HepG2 (cell line): Measurements from ENCODE around the gene GSTT2. TPM values are rescaled to one million over a fixed set of nuclear protein-coding genes. Genes with fewer than 3 reads are reported as not detected.

ENCODE experiments used
- DNMT1 ChIP-seq: sonication (generic); formaldehyde crosslinking; IDR thresholded peaks from 2 replicates; pipeline ENCODE4 v1.5.1; 2020; ENCODE audit warnings: mild to moderate bottlenecking, missing genetic modification reagents
- EZH2 ChIP-seq: conservative IDR thresholded peaks from 2 replicates; pipeline ENCODE4 v1.6.1; 2012; ENCODE audit warnings: mild to moderate bottlenecking, low read depth, low read length, moderate library complexity
- FOXP1 ChIP-seq, 2 experiments: fragments of 450-650 bp in 1 of 2; IDR thresholded peaks; 2 replicates each; pipeline ENCODE4 v1.6.1; 2017 to 2018; ENCODE audit warnings: antibody characterized with exemption in 1 of 2
- GPBP1L1 ChIP-seq: sonication (generic); formaldehyde crosslinking; IDR thresholded peaks from 2 replicates; pipeline ENCODE4 v1.5.0; 2020; ENCODE audit warnings: mild to moderate bottlenecking, missing genetic modification reagents
- GRHL1 ChIP-seq: sonication (generic); formaldehyde crosslinking; conservative IDR thresholded peaks from 2 replicates; pipeline ENCODE4 v1.8.0; 2022; ENCODE audit warnings: missing genetic modification reagents
- HCFC1 ChIP-seq: fragments of 150-350 bp; IDR thresholded peaks from 2 replicates; pipeline ENCODE4 v1.6.1; 2014; ENCODE audit warnings: low read depth, low read length
- HNRNPL ChIP-seq: fragments of 200-400 bp; formaldehyde crosslinking; IDR thresholded peaks from 2 replicates; pipeline ENCODE4 v1.6.1; 2017; ENCODE audit warnings: mild to moderate bottlenecking, low read depth, low read length
- HNRNPLL ChIP-seq: fragments of 200-400 bp; formaldehyde crosslinking; IDR thresholded peaks from 2 replicates; pipeline ENCODE4 v1.6.1; 2017; ENCODE audit warnings: mild to moderate bottlenecking, low read depth, low read length; ENCODE audit not compliant: poor library complexity, severe bottlenecking
- MAX ChIP-seq: IDR thresholded peaks from 2 replicates; pipeline ENCODE4 v1.6.1; 2012; ENCODE audit warnings: inconsistent platforms
- NONO ChIP-seq, 2 experiments: fragments of 450-650 bp in 1 of 2; sonication (generic) in 1 of 2; formaldehyde crosslinking in 1 of 2; IDR thresholded peaks in 1 of 2; conservative IDR thresholded peaks in 1 of 2; 2 replicates each; pipeline versions ENCODE4 v1.6.1 to v1.8.0; 2017 to 2022; ENCODE audit warnings: mild to moderate bottlenecking in 1 of 2, missing genetic modification reagents in 1 of 2, moderate library complexity in 1 of 2
- NRL ChIP-seq: sonication (generic); formaldehyde crosslinking; IDR thresholded peaks from 2 replicates; pipeline ENCODE4 v1.5.0; 2020; ENCODE audit warnings: missing genetic modification reagents, mild to moderate bottlenecking, moderate library complexity, borderline replicate concordance
- SNAPC5 ChIP-seq: sonication (generic); formaldehyde crosslinking; IDR thresholded peaks from 2 replicates; pipeline ENCODE4 v1.8.1; 2023; ENCODE audit warnings: mild to moderate bottlenecking, missing genetic modification reagents, borderline replicate concordance
- SRSF4 ChIP-seq: fragments of 200-400 bp; formaldehyde crosslinking; IDR thresholded peaks from one replicate; pipeline ENCODE4 v1.6.1; 2018; ENCODE audit warnings: mild to moderate bottlenecking, low read depth, low read length, moderate library complexity; ENCODE audit not compliant: poor library complexity, severe bottlenecking
- SSRP1 ChIP-seq: IDR thresholded peaks from 2 replicates; pipeline ENCODE4 v1.6.1; 2016; ENCODE audit warnings: control low read depth
- ZFP1 ChIP-seq: IDR thresholded peaks from 2 replicates; pipeline ENCODE4 v1.6.1; 2016
- ZNF234 ChIP-seq: sonication (generic); formaldehyde crosslinking; conservative IDR thresholded peaks from 2 replicates; pipeline ENCODE4 v1.5.1; 2020; ENCODE audit warnings: mild to moderate bottlenecking, missing genetic modification reagents
- ZNF251 ChIP-seq: sonication (generic); formaldehyde crosslinking; IDR thresholded peaks from 2 replicates; pipeline ENCODE4 v1.9.0; 2021; ENCODE audit warnings: mild to moderate bottlenecking, missing genetic modification reagents
- ZNF382 ChIP-seq: sonication (generic); formaldehyde crosslinking; IDR thresholded peaks from 2 replicates; pipeline ENCODE4 v1.5.0; 2020; ENCODE audit warnings: missing genetic modification reagents, mild to moderate bottlenecking, borderline replicate concordance
- ZNF460 ChIP-seq: sonication (generic); formaldehyde crosslinking; IDR thresholded peaks from 2 replicates; pipeline ENCODE4 v1.5.1; 2020; ENCODE audit warnings: missing genetic modification reagents, mild to moderate bottlenecking, borderline replicate concordance
- ZNF784 ChIP-seq: sonication (generic); formaldehyde crosslinking; IDR thresholded peaks from 2 replicates; pipeline ENCODE4 v1.5.1; 2020; ENCODE audit warnings: missing genetic modification reagents, mild to moderate bottlenecking, borderline replicate concordance
- ZNF792 ChIP-seq: IDR thresholded peaks from 2 replicates; pipeline ENCODE4 v1.6.1; 2016
- ZNF841 ChIP-seq: sonication (generic); formaldehyde crosslinking; IDR thresholded peaks from 2 replicates; pipeline ENCODE4 v1.8.1; 2023; ENCODE audit warnings: missing genetic modification reagents, borderline replicate concordance
- ZSCAN29 ChIP-seq: sonication (generic); formaldehyde crosslinking; conservative IDR thresholded peaks from 2 replicates; pipeline ENCODE4 v1.4.0; 2020; ENCODE audit warnings: mild to moderate bottlenecking, missing genetic modification reagents
- polyA plus RNA-seq, 8 experiments: library from polyadenylated mRNA; depleted of rRNA in 3 of 8; stranded (reverse) in 7 of 8; unstranded in 1 of 8; fragments of >200 nt; fragmentation: Illumina TruSeq in 4 of 8; extraction: Trizol in 4 of 8; gene quantifications; 2 replicates each; pipeline versions ENCODE4 v1.2.1 to v1.2.3, GENCODE V29; 2011 to 2016; ENCODE audit warnings: low read depth in 4 of 8, missing spikeins in 1 of 8, mixed read lengths in 1 of 8; ENCODE audit not compliant: insufficient read depth in 1 of 8
- total RNA-seq, 5 experiments: library from RNA; depleted of rRNA; stranded (reverse); fragments of >200 nt; fragmentation: Illumina TruSeq; extraction: Trizol; gene quantifications; 2 replicates each; pipeline ENCODE4 v1.2.3, GENCODE V29; 2016; ENCODE audit warnings: low read depth in 1 of 5

GSTT2 gene
- total and polyA plus RNA-seq, 2 of the 13 experiments (the other 11 are each of a cell fraction or from before 2014, with no cell fraction given) = not detected

- TF ChIP-seq ZNF841 (CRISPR knock-in tag) (no peak; the same call in 1 of the 2 replicates), NONO (IDR thresholded peaks at IDR 0.05) (no peak), NONO (CRISPR knock-in tag; conservative IDR thresholded peaks at IDR 0.05) (peak; percentile 11; the same call in 1 of the 2 replicates), HCFC1 (no peak), HNRNPLL (no peak), ZNF234 (CRISPR knock-in tag) (no peak), ZNF784 (CRISPR knock-in tag) (no peak), ZNF382 (no peak), FOXP1 (IDR thresholded peaks at IDR 0.05) (no peak), FOXP1 (CRISPR knock-in tag; IDR thresholded peaks at IDR 0.05) (no peak), SRSF4 (no peak), GPBP1L1 (no peak), HNRNPL (peak; percentile 66), ZNF251 (CRISPR knock-in tag) (no peak), SNAPC5 (CRISPR knock-in tag) (no peak), NRL (CRISPR knock-in tag) (no peak), MAX (peak; percentile 41; the same call in 1 of the 2 replicates), ZFP1 (CRISPR knock-in tag) (no peak), DNMT1 (no peak), ZNF792 (no peak), ZSCAN29 (CRISPR knock-in tag) (no peak), EZH2 (no peak), SSRP1 (no peak; the same call in 1 of the 2 replicates), ZNF460 (no peak), GRHL1 (no peak)
Observed at GRCh38 chr22:24009227-24010017, 29.5 kb downstream of the GSTT2 start (continued).
